NCI-H1436 (cell line): ENCODE measurements around the gene GNG11.

Experiments
- DNase-seq: peaks from one replicate; lab custom pipeline; 2025; lab: John Stamatoyannopoulos, UW

GNG11 gene

GRCh38 chr7:93948106-93948505 lies 26.6 kb downstream of the GNG11 start:
- no peak for DNase-seq

DNA sequence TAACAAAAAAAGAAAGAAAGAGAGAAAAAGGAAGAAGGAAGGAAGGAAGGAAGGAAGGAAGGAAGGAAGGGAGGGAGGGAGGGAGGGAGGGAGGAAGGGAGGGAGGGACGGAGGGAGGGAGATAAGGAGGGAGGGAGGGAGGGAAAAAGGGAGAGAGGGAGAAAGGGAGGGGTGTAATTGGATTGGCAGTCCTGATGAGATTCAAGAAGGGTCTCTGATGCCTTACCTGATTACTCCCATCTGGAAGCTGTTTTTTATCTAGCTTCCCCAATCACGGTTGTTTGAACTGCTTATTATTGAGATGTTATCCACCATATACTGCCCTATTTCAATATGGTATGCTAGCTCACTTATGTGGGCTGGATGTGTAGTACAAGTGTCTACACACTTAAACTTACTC lies 27.3 kb downstream of the GNG11 start:
- DNase-seq: no peak

DNA sequence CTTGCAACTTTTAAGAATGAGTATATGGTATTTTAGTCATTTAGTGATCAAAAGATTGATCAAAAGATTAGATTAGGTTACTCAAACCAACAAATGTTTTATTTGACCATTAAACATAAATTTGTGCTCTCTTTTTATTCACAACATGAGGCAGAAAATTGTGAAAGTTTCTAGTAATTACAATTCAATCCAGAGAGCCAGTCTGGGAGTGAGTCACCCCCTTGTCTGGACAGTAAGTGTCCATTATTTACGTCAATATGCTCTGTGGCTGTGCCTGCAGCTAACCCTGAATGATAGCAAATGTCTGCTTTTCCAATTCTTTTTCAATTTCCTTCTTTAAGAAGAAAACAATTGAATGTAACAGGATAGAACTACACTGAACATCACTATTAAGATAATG lies 27.9 kb downstream of the GNG11 start:
- DNase-seq: no peak

GRCh38 chr7:93955304-93955703 lies 33.8 kb downstream of the GNG11 start:
- no peak for DNase-seq

DNA sequence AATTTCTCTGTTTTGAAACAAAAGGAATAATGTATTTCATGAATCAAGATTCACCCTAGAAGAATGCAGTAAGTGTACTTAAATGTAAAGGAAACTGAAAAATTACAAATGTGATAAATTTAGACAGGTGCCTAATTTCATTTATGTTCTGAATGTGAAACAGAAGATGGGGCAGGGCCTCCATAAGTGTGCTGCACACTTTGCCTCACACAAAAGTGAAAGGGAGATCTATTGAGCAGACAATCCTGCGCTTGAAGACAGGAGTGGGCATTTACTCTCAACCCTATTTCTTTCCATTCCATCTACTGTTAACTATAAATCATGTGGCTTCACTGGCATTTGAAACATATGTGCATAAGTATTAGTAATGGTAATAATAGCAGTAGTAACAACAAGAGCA lies 36.2 kb downstream of the GNG11 start:
- DNase-seq: no peak

- no peak for DNase-seq
These were observed 36.7 kb downstream of the GNG11 start for GRCh38 chr7:93958216-93958615.

- DNase-seq: no peak
These were observed 37.1 kb downstream of the GNG11 start for GRCh38 chr7:93958651-93959050.

- no peak for DNase-seq
These were observed 39.5 kb downstream of the GNG11 start for GRCh38 chr7:93960986-93961385.

- DNase-seq: no peak
These were observed 42.7 kb downstream of the GNG11 start for GRCh38 chr7:93964262-93964661.

- DNase-seq: no peak
These were observed 43.3 kb downstream of the GNG11 start for GRCh38 chr7:93964813-93965212.

DNA sequence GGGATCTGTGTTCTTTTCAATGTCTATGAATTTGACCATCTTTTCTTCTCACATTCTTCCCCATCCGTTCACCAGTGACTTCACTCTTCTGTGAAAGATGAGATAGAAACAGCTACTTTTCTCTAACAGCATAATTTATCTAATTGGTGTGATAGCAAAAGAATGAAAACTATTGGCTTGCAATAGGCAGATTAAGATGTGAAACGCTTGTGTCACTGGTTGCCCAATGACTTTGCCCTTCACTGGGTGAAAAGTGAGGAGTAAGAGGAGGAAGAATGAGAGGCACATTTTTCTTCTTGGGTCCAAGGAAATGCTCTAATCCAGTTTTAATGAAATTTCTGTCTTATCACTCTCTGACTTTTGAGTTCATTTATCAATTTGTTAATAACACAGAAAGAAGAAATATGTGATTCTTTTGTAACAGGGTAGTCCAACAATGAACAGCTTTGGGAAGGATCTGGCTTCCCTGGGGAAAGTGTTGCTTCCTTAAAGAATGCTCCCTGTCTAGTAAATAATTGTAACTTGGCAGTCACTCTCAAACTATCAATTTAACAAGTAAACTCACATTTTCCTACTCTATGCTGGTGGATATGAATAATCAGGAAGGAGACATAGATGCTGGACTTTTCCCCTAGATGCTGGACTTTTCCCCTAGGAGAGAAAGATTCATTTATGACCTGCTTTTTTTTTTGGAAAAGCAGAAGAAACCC lies 47.5 kb downstream of the GNG11 start:
- DNase-seq: no peak

GRCh38 chr7:93972029-93972725 lies 50.6 kb downstream of the GNG11 start:
- no peak for DNase-seq

DNA sequence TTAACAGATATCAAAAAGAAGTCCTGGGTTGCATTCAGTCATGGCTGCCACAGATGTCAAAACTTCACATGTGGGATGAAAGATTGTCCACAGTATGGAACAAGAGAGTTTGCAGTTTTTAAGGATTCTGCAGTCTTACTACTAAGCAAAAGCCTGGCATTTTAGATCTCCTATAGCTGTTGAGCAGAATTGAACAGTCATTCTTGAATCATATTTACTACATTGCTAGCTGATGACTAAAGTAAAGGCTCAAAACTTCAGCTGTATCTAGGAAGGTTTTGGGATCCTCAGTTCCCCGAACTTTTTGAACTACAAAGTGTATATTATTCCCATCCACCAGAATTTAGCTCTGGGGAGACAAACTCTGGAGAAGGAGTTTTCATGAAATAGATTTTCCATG lies 51.6 kb downstream of the GNG11 start:
- no peak for DNase-seq

- DNase-seq: no peak
These were observed 55.8 kb downstream of the GNG11 start for GRCh38 chr7:93977211-93977950.
